GM20000 (cell line): ENCODE results near the gene HDAC1.
A peak's percentile ranks its signal among the peaks of the same experiment; 100 is the strongest.

Source experiments
- DNase-seq: peaks from one replicate; pipeline ENCODE4 v3.0.0; 2012; ENCODE audit warnings: low spot score
- TF ChIP-seq, protein P1 (sequence below): IDR thresholded peaks from 2 replicates; pipeline ENCODE4 v1.5.1; 2012; ENCODE audit warnings: mild to moderate bottlenecking, control low read depth; ENCODE audit errors: extremely low read depth, missing control alignments

The HDAC1 gene

DNA sequence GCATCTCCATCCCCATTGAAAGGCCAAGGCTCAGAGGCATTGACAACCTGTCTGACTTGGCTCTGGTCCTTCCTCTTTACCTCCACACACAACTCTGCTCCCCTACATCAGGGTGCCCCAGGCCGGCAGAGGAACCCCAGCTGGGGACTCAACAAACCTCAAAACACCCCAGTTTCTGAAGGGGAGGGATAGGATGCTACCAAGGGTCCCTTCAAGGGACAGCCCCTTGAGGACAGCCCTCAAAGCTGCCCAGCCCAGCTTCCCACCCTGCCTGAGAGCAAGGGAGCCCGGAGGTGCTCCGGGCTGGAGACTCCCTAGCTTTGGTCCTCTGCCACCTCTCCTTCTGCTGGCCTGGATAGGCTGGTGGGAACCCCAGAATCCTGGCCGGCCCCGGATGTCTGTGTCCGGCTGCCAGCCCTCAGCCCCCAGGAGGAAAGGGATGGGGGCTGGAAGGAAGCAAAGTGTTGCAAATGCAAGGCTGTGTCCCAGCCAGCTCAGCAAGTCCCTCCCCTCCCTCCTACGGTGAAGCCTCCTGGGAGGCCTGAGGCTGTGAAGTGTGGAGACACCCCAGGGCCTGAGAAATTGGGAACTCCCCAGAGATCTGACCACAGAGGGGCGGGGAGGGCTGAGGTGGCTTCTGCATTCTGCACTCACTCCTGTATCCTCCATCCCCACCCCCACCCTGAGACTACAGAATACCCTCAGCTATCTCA lies 45.2 kb downstream of the HDAC1 start:
- peak; percentile 85 for DNase-seq
- TF ChIP-seq, protein P1, sequence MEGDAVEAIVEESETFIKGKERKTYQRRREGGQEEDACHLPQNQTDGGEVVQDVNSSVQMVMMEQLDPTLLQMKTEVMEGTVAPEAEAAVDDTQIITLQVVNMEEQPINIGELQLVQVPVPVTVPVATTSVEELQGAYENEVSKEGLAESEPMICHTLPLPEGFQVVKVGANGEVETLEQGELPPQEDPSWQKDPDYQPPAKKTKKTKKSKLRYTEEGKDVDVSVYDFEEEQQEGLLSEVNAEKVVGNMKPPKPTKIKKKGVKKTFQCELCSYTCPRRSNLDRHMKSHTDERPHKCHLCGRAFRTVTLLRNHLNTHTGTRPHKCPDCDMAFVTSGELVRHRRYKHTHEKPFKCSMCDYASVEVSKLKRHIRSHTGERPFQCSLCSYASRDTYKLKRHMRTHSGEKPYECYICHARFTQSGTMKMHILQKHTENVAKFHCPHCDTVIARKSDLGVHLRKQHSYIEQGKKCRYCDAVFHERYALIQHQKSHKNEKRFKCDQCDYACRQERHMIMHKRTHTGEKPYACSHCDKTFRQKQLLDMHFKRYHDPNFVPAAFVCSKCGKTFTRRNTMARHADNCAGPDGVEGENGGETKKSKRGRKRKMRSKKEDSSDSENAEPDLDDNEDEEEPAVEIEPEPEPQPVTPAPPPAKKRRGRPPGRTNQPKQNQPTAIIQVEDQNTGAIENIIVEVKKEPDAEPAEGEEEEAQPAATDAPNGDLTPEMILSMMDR = no peak

DNA sequence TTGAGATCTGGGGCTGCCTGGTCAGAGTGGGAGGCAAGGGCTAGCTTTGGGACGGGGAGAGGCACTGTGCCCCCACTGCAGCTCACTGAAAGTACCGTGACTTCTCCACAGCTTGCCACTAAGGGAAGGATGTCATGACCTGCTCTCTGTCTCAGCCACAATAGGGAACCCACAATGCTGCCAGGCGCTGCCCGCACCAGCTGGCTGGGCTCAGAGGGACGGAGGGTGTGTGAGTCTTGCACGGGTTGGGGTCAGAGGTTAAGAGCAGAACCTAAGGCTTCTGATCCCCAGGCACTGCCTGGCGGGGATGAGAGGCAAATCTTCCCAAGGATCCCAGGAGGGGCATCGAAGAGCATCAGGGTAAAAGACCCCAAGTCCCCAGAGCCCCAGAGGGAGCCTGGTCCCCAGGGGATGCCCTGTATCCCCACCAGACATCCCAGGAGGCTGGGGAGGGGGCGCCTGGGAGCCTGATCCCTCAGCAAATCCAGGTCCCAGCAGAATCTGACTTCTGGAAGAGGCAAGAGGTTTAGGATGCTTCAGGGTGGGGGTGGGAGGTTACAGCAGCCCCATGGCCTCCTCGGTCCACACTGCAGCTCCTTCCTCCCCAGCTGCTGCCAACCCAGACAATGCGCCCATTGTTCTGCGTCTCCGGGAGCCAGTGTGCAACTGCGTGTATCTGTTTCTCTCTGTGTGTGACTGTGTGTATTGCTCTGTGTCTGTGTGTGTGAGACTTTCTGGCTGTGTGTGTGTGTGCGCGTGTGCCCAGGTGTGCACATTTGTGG lies 46.2 kb downstream of the HDAC1 start:
- TF ChIP-seq, protein P1 = no peak
- DNase-seq = no peak

DNA sequence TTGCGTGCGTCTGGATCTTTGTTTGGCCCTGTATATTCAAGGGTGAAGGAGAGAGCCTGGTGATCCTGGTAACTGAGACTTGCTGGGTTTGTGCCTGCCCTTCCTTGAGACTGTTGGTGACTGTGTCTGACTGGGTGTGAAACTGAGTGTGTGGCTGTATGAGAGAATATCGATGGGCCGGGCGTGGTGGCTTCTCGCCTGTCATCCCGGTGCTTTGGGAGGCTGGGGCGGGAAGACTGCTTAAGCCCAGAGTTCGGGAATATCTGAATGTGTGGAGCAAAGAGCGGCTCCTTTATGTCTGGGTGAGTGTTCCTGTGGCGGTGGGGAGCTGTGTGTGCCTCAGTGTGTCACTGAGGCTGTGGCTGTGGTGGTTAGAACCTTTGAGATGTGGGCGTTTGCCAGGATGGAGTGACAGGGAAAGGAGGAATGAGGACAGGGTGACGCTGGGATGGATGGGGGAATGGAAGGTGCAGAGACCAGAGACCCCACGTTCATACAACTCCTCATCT lies 46.8 kb downstream of the HDAC1 start:
- TF ChIP-seq, protein P1 = no peak
- no peak for DNase-seq

DNA sequence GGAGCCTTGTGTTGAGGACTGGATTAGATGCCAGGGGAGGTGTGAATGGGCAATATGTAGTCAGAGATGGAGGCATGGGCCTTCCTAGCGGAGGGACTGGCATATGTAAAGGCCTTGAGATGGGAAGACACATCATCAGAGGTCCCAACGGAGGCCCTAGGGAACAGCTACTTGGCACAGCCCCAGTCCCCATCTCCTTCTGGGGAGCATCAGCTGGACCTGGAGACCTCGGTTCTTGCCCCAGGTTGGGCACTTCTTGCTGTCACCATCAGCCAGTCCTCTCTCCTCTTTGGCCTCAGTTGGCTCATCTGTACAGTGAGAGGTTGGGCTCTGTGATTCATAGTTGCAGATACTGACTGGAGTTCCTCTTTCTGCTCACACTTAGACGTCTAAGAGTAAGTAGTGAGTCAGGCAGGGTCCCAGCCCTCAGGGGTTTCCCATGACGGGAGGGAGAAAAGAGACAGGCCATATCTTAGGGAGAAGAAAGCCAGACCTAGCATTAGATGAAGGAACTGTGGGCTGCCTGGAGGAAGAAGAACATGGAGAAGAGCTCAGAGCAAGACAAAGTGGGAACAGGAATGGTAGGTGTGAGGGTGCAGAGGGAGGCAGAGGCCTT lies 47.6 kb downstream of the HDAC1 start:
- TF ChIP-seq, protein P1 = no peak

DNA sequence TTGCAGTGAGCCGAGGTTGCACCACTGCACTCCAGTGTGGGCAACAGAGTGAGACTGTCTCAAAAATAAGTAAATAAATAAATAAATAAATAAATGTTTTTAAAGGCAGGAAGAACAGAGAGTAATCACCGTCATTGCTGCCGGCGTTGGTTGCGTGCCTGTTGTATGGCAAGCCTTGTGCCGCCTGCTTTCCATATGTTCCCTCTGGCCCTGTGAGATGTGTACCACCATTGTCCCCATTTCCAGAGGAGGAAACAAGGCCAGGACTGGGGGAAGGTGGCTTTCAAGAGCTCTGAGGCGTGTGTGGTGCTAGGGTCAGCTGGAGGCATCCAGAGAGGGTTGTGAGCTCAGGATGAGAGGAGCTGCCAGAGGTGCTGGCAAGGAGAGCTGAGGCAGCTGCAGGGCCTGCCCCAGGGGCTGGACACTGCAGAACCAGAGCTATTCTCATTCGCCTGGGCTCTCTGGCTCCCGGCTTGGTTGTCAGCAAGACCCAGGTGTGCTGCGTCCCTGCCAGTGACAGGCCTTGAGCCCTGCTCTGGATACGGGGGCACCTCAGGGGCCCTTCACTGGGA lies 49.4 kb downstream of the HDAC1 start:
- no peak for DNase-seq
- TF ChIP-seq, protein P1 = no peak

More for the DNA sequence above, 47.6 kb downstream of the HDAC1 start:
- peak; percentile 70 for DNase-seq

DNA sequence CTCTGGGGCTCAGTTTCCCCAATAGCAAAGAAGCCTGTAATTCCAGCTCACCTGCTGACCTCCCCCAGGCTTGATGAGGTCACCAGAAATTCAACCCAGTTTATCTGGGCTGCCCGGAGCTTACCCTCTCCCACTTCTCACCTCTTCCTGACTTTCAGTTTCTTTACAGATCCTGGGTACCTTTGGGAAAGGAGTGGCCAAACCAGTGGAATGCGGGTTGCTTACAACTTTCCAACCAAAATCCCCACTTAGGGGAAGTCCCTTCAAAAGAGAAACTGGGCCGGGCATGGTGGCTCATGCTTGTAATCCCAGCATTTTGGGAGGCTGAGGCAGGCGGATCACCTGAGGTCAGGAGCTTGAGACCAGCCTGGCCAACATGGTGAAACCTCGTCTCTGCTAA lies 50.1 kb downstream of the HDAC1 start:
- no peak for DNase-seq

More for the DNA sequence above, 50.1 kb downstream of the HDAC1 start:
- TF ChIP-seq, protein P1 = no peak
